Subcutaneous adipose tissue (tissue), 4 donors: ENCODE results near the gene DOP1B. TPM values are rescaled to one million over a fixed set of nuclear protein-coding genes. Genes with fewer than 3 reads are reported as not detected.

Experiments
- total RNA-seq, 4 donors: library from RNA; depleted of rRNA; stranded (reverse); fragments of >200 nt; gene quantifications; one replicate each; pipeline ENCODE4 v1.1.0, GENCODE V29; 2016
- TF ChIP-seq, protein P1 (sequence below): fragments of 450-650 bp; IDR thresholded peaks from one replicate; pipeline ENCODE4 v1.5.1; 2016; ENCODE audit warnings: low read depth, mild to moderate bottlenecking, control low read depth, antibody characterized with exemption, moderate library complexity

The DOP1B gene
- total RNA-seq, 4 donors from 2014 or later = 8.3 to 31.1 (median 16.7) TPM

DNA sequence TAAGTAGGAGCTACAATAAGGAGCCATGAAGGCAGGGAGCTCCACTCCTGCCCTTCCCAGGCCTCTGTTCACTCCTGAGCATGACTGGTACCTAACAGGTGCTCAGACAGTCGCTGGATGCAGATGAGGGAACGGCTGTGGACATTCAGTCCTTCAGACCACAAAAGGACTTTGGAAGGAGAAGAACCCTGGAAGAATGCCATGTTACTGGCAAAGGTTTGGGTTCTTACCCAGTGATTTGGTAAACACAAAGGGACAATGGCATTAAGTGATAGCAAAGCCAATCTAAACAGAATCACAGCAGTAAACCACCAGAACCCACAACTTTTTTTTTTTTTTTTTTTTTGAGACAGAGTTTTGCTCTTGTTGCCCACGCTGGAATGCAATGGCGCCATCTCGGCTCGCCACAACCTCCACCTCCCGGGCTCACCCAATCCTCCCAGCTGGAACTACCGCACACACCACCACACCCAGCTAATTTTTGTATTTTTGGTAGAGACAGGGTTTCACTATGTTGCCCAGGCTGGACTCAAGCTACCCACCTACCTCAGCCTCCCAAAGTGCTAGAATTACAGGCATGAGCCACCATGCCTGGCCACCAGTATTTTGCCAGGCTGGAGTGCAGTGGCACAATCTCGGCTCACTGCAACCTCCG lies 29.2 kb upstream of the DOP1B start:
- TF ChIP-seq, protein P1, sequence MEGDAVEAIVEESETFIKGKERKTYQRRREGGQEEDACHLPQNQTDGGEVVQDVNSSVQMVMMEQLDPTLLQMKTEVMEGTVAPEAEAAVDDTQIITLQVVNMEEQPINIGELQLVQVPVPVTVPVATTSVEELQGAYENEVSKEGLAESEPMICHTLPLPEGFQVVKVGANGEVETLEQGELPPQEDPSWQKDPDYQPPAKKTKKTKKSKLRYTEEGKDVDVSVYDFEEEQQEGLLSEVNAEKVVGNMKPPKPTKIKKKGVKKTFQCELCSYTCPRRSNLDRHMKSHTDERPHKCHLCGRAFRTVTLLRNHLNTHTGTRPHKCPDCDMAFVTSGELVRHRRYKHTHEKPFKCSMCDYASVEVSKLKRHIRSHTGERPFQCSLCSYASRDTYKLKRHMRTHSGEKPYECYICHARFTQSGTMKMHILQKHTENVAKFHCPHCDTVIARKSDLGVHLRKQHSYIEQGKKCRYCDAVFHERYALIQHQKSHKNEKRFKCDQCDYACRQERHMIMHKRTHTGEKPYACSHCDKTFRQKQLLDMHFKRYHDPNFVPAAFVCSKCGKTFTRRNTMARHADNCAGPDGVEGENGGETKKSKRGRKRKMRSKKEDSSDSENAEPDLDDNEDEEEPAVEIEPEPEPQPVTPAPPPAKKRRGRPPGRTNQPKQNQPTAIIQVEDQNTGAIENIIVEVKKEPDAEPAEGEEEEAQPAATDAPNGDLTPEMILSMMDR = no peak

DNA sequence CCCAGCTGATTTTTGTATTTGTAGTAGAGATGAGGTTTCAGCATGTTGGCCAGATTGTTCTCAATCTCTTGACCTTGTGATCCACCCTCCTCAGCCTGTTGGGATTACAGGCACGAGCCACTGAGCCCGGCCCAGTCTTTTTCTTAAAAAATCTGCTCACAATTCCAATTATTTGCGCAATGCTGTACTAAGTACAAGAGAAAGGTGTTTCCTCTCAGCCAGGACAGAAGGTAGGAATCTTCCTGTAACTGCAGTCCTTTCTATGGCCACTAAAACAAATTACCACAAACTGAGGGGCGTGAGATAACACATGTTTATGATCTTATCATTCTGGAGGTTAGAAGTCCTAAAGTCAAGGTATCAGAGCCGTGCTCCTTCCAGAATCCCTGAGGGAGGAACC lies 28.6 kb upstream of the DOP1B start:
- TF ChIP-seq, protein P1 = no peak

DNA sequence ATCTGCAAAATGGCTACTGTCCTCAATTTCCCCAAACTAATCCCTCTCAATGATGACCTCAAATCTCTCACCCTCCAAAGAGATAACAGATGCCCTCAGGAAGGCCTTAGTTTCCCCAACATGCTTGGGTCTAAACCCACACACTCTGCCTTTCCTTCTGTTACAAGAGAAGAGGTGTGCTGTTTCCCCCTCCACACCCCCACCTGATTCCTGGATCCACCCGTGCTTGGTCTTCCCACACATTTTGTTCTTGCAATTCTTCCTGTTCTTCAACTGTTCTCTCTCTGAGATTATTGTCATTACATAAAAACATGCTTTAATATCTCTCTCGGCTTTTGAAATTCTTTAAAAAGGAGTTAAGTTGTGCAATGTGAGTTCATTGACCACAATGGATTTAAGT lies 27.4 kb upstream of the DOP1B start:
- TF ChIP-seq, protein P1 = no peak

DNA sequence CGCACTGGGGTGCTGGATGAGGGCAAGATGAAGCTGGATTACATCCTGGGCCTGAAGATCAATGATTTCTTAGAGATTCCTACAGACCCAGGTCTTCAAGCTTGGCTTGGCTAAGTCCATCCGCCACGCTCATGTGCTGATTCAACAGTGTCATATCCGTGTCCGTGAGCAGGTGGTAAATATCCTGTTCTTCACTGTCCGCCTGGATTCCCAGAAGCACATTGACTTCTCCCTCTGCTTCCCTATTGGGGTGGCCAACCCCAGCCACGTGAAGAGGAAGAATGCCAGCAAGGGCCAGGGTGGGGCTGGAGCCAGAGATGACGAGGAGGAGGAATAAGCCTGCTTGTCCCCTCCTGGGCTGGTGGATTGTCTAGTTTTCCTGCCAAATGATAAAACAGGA lies 23.9 kb upstream of the DOP1B start:
- TF ChIP-seq, protein P1 = no peak

DNA sequence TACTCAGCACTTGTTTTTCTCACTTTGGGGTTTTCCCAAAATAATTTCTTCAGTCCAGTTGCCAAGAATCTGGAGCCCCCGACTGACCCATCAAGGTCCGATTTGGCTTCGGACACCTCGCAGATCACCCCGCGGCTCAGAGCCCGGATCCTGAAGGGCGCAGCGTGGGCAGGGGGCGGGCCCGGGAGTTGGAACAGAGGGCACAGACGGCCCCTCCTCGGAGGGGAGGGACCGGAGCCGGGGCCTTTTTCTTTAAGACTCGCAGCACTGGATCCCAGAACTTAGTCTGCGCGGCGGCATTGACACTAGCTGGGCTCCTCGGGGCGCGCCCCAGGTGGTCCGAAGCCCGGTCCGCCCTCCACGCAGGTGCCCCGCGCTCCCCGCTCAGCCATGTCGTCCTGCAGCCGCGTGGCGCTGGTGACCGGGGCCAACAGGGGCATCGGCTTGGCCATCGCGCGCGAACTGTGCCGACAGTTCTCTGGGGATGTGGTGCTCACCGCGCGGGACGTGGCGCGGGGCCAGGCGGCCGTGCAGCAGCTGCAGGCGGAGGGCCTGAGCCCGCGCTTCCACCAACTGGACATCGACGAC lies 21.7 kb upstream of the DOP1B start, which contains the start of gene CBR3:
CBR3 (plus strand) TSS at position 277 of the 588 bp plus-strand sequence; CDS start at position 391, 114 bp downstream.
- TF ChIP-seq, protein P1 = no peak

DNA sequence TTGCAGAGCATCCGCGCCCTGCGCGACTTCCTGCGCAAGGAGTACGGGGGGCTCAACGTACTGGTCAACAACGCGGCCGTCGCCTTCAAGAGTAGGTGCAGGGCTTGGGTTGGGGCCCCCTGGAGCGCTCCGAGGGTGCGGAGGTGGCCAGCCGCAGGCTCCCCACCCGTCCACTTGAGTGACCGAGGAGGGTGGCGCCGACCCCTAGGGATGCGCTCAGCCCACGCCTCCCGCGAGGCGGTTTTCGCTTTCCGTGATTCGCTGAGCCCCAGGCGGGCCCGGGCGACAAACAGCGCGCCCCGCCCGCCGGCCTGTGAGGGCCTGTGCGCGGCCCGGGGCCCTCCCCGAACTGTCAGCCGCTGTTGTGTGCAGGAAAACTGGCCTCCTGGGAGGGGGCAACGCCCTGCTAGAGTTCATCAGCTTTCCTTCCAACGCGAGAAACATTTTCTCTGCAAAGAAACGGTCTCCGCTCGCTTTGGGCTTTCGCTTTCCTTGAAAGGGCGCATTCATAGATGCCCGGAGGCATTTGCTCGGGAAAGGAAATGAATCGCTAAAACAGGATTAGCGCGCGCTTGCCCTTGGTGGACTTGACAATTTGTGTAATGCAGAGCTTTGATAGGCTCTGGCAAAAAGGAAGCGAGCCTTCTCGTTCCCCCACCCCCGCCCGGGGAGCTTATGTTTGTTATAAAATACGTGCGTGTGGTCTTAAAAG lies 21.1 kb upstream of the DOP1B start:
- TF ChIP-seq, protein P1 = no peak

DNA sequence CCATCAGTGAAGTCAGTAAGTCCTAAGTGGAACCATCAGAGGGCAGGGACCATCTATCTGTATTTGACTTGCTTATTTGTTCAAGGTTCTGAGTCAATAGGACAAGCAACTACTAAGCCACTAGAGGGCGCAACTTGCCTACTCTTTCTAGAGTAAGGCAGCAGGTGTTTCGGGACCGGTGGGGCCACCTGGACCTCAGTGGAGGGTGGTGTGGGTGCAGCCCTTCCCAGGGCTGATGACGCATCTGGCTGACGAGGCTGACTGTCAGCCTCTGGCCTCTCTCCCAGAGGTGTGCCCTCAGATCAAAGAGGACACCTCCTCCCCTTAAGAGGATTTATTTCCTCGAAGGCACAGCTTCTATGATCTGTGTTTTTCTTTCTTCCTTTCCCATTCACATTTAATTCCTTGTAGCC lies 15.1 kb upstream of the DOP1B start:
- TF ChIP-seq, protein P1 = no peak
